Smooth muscle cell of the brain vasculature (primary cell): ENCODE results near the gene PKP2.
A peak's percentile ranks its signal among the peaks of the same experiment; 100 is the strongest.

Experiments used
- DNase-seq: peaks from one replicate; pipeline ENCODE4 v3.0.0-alpha.2; 2012; ENCODE audit warnings: low read depth, low spot score

The PKP2 gene

GRCh38 chr12:32755654-32756475, 140.7 kb downstream of the PKP2 start, which contains the start of gene YARS2:
Gene YARS2, minus strand, starts transcription at chr12:32755897. Its CDS starts 23 bp downstream, at chr12:32755874.
- DNase-seq: peak; percentile 95

DNA sequence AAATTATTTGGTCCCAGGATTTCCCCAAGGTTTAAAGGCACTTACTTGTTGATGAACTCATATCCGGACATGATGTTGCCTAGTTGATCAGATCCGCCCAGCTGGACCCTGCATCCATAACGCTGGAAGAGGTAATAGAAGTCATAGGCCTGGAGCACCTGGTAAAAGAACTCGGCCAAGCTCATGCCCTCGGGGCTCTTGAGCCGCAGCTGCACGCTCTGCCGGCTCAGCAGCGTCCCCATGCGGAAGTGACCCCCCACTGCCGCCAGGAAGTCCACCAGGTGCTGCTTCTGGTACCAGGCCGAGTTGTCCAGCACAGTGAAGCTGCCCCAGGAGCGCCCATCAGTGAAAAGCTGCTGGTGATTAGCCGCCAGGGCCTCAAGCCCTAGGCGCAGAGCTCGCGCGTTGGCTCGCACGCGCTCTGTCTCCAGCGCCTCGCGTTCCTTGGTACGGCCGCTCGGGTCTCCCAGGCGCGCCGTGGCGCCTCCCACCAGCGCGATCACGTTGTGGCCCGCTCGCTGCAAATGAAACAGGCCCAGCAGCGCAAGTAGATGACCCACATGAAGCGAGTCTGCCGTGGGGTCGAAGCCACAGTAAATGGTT, 141.4 kb downstream of the PKP2 start:
- no peak for DNase-seq

- no peak for DNase-seq
Measured at GRCh38 chr12:32754111-32754510, 142.5 kb downstream of the PKP2 start.

- no peak for DNase-seq
Measured at GRCh38 chr12:32753605-32754004, 143.0 kb downstream of the PKP2 start.

DNA sequence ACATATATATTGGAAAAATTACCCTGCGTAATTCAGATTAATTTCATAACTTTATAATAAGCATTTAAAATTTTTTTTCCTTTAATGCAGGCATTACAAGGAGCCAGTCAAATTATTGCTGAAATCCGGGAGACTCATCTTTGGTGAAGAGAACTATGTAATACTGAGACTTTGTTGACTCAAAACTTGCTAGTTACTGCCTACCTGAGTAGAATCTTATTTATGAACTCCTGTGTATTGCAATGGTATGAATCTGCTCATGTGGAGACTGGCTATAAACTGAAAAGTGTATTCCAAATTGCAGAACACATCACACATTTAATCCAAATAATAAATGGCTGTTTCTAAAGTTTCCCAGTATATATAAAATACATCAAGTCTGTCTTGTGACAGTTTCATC, 153.3 kb downstream of the PKP2 start:
- no peak for DNase-seq

- no peak for DNase-seq
Measured at GRCh38 chr12:32742133-32742532, 154.4 kb downstream of the PKP2 start.
